Neural cell (in vitro differentiated cells): Measurements from ENCODE around the gene DLG2. TPM values are rescaled to one million over a fixed set of nuclear protein-coding genes. Genes with fewer than 3 reads are reported as not detected.

Experiments used
- H2AFZ ChIP-seq: fragments of 200-600, 300-800 bp; sonication (generic), shearing (Covaris generic); 2 replicates; pipeline ENCODE4 v1.6.0; 2014; ENCODE audit warnings: low read depth, mild to moderate bottlenecking, antibody characterized with exemption, low read length, moderate library complexity
- H3F3A ChIP-seq: fragments of 200-600 bp; shearing (Covaris generic); 2 replicates; pipeline ENCODE4 v1.6.1; 2016; ENCODE audit warnings: mild to moderate bottlenecking, moderate library complexity, mixed read lengths, antibody characterized with exemption, low read length; ENCODE audit not compliant: insufficient read depth, poor library complexity, severe bottlenecking
- H3K27ac ChIP-seq: fragments of 200-600, 300-800 bp; sonication (generic), shearing (Covaris generic); 2 replicates; pipeline ENCODE4 v1.5.1; 2014; ENCODE audit warnings: mild to moderate bottlenecking, low read length, moderate library complexity
- H3K27me3 ChIP-seq: fragments of 300-800, 200-600 bp; sonication (generic), shearing (Covaris generic); 2 replicates; pipeline ENCODE4 v1.6.0; 2014; ENCODE audit warnings: mild to moderate bottlenecking, low read depth, low read length, moderate library complexity; ENCODE audit not compliant: insufficient read depth
- H3K36me3 ChIP-seq: fragments of 300-800, 200-600 bp; sonication (generic), shearing (Covaris generic); 2 replicates; pipeline ENCODE4 v1.5.1; 2014; ENCODE audit warnings: mild to moderate bottlenecking, antibody characterized with exemption, low read length, moderate library complexity; ENCODE audit not compliant: insufficient read depth
- H3K4me2 ChIP-seq: fragments of 300-800, 200-600 bp; sonication (generic), shearing (Covaris generic); 2 replicates; pipeline ENCODE4 v1.6.0; 2014; ENCODE audit warnings: mild to moderate bottlenecking, low read length
- H3K4me3 ChIP-seq: fragments of 300-800, 200-600 bp; sonication (generic), shearing (Covaris generic); 2 replicates; pipeline ENCODE4 v1.5.1; 2014; ENCODE audit warnings: mild to moderate bottlenecking, low read length, moderate library complexity
- H3K79me2 ChIP-seq: fragments of 200-600 bp; shearing (Covaris generic); replicated peaks from 2 replicates; pipeline ENCODE4 v1.6.0; 2014; ENCODE audit warnings: mild to moderate bottlenecking, low read length, moderate library complexity; ENCODE audit not compliant: insufficient read depth
- H3K9ac ChIP-seq: fragments of 300-800, 200-600 bp; sonication (generic), shearing (Covaris generic); 2 replicates; pipeline ENCODE4 v1.6.1; 2016; ENCODE audit warnings: mild to moderate bottlenecking, low read length, mixed read lengths
- H3K9me2 ChIP-seq: fragments of 200-600 bp; shearing (Covaris generic); 2 replicates; pipeline ENCODE4 v1.6.1; 2016; ENCODE audit warnings: mild to moderate bottlenecking, low read length, mixed read lengths; ENCODE audit not compliant: insufficient read depth
- H3K9me3 ChIP-seq: fragments of 200-600, 300-800 bp; sonication (generic), shearing (Covaris generic); 2 replicates; pipeline ENCODE4 v1.6.1; 2016; ENCODE audit warnings: mild to moderate bottlenecking, mixed run types, low read length, moderate library complexity, mixed read lengths
- H4K20me1 ChIP-seq: fragments of 200-600 bp; shearing (Covaris generic); 2 replicates; pipeline ENCODE4 v1.6.1; 2016; ENCODE audit warnings: mild to moderate bottlenecking, mixed run types; ENCODE audit not compliant: insufficient read depth
- CTCF ChIP-seq: fragments of 450-650 bp; IDR thresholded peaks from 2 replicates; pipeline ENCODE4 v1.5.1; 2014; ENCODE audit warnings: antibody characterized with exemption, mild to moderate bottlenecking, moderate library complexity; ENCODE audit not compliant: poor library complexity, severe bottlenecking
- EP300 ChIP-seq: fragments of 450-650 bp; conservative IDR thresholded peaks from 2 replicates; pipeline ENCODE4 v1.6.1; 2014; ENCODE audit warnings: antibody characterized with exemption, mild to moderate bottlenecking, moderate library complexity; ENCODE audit not compliant: poor library complexity, severe bottlenecking
- EZH2 ChIP-seq: fragments of 200-600, 300-800 bp; shearing (Covaris generic), sonication (generic); IDR thresholded peaks from 2 replicates; pipeline ENCODE4 v1.6.1; 2014; ENCODE audit warnings: antibody characterized with exemption, low read length, borderline replicate concordance, mild to moderate bottlenecking; ENCODE audit not compliant: insufficient read depth, poor library complexity, severe bottlenecking
- MXI1 ChIP-seq: fragments of 450-650 bp; conservative IDR thresholded peaks from 2 replicates; pipeline ENCODE4 v1.6.1; 2014; ENCODE audit warnings: antibody characterized with exemption, mild to moderate bottlenecking; ENCODE audit not compliant: poor library complexity, severe bottlenecking
- POLR2AphosphoS5 ChIP-seq: IDR thresholded peaks from 2 replicates; pipeline ENCODE4 v1.6.1; 2012
- RAD21 ChIP-seq: fragments of 450-650 bp; conservative IDR thresholded peaks from 2 replicates; pipeline ENCODE4 v1.6.1; 2014; ENCODE audit warnings: antibody characterized with exemption, mild to moderate bottlenecking, moderate library complexity
- TAF1 ChIP-seq: IDR thresholded peaks from 2 replicates; pipeline ENCODE4 v1.6.1; 2012; ENCODE audit warnings: low read depth
- polyA plus RNA-seq: library from polyadenylated mRNA; depleted of rRNA; stranded (reverse); fragments of >200 nt; gene quantifications from 2 replicates; pipeline ENCODE4 v1.2.3, GENCODE V29; 2014
- TF ChIP-seq, protein P1 (sequence below): IDR thresholded peaks from 2 replicates; pipeline ENCODE4 v1.6.1; 2012; ENCODE audit warnings: borderline replicate concordance

Gene DLG2
- polyA plus RNA-seq, 1 donor from 2014 or later, result 179 TPM

GRCh38 chr11:85089654-85090053 lies 537.5 kb downstream of the DLG2 start:
- H3K27me3 ChIP-seq, result no peaks in the 10 kb centered on the region
- no peak overlapping the region for H3K4me3 ChIP-seq
- H3K79me2 ChIP-seq, result no peaks in the 10 kb centered on the region
- no peak overlapping the region for H2AFZ ChIP-seq
- H3K9ac ChIP-seq, result no peak overlapping the region
- no peaks in the 10 kb centered on the region for H3K9me3 ChIP-seq
- H3K27ac ChIP-seq, result no peak overlapping the region
- no peaks in the 10 kb centered on the region for H3F3A ChIP-seq
- no peaks in the 10 kb centered on the region for H3K9me2 ChIP-seq
- no peaks in the 10 kb centered on the region for H3K36me3 ChIP-seq
- no peak overlapping the region for H3K4me2 ChIP-seq
- no peaks in the 10 kb centered on the region for H4K20me1 ChIP-seq
- no peak for TF ChIP-seq EZH2

GRCh38 chr11:85088286-85088685 lies 538.9 kb downstream of the DLG2 start:
- H3K9me2 ChIP-seq, result no peaks in the 10 kb centered on the region
- H3K9ac ChIP-seq, result no peak overlapping the region
- no peak overlapping the region for H2AFZ ChIP-seq
- no peaks in the 10 kb centered on the region for H3K79me2 ChIP-seq
- H3K27me3 ChIP-seq, result no peaks in the 10 kb centered on the region
- H3F3A ChIP-seq, result no peaks in the 10 kb centered on the region
- no peaks in the 10 kb centered on the region for H3K36me3 ChIP-seq
- no peaks in the 10 kb centered on the region for H3K9me3 ChIP-seq
- H3K4me2 ChIP-seq, result no peak overlapping the region
- no peaks in the 10 kb centered on the region for H4K20me1 ChIP-seq
- no peak overlapping the region for H3K27ac ChIP-seq
- no peak overlapping the region for H3K4me3 ChIP-seq
- TF ChIP-seq EZH2 (no peak), MXI1 (no peak), EP300 (no peak), CTCF (no peak)

GRCh38 chr11:85086504-85087284 lies 540.5 kb downstream of the DLG2 start:
- H3F3A ChIP-seq, result no peaks in the 10 kb centered on the region
- no peaks in the 10 kb centered on the region for H3K9me3 ChIP-seq
- no peak overlapping the region for H3K9ac ChIP-seq
- H3K79me2 ChIP-seq, result no peaks in the 10 kb centered on the region
- no peak overlapping the region for H3K4me2 ChIP-seq
- H4K20me1 ChIP-seq, result no peaks in the 10 kb centered on the region
- H3K27me3 ChIP-seq, result no peaks in the 10 kb centered on the region
- no peak overlapping the region for H3K27ac ChIP-seq
- no peak overlapping the region for H3K4me3 ChIP-seq
- H2AFZ ChIP-seq, result no peak overlapping the region
- H3K9me2 ChIP-seq, result no peaks in the 10 kb centered on the region
- TF ChIP-seq MXI1 (no peak), RAD21 (no peak), CTCF (no peak), EP300 (no peak), EZH2 (no peak), TAF1 (no peak), POLR2AphosphoS5 (no peak)
- TF ChIP-seq, protein P1, sequence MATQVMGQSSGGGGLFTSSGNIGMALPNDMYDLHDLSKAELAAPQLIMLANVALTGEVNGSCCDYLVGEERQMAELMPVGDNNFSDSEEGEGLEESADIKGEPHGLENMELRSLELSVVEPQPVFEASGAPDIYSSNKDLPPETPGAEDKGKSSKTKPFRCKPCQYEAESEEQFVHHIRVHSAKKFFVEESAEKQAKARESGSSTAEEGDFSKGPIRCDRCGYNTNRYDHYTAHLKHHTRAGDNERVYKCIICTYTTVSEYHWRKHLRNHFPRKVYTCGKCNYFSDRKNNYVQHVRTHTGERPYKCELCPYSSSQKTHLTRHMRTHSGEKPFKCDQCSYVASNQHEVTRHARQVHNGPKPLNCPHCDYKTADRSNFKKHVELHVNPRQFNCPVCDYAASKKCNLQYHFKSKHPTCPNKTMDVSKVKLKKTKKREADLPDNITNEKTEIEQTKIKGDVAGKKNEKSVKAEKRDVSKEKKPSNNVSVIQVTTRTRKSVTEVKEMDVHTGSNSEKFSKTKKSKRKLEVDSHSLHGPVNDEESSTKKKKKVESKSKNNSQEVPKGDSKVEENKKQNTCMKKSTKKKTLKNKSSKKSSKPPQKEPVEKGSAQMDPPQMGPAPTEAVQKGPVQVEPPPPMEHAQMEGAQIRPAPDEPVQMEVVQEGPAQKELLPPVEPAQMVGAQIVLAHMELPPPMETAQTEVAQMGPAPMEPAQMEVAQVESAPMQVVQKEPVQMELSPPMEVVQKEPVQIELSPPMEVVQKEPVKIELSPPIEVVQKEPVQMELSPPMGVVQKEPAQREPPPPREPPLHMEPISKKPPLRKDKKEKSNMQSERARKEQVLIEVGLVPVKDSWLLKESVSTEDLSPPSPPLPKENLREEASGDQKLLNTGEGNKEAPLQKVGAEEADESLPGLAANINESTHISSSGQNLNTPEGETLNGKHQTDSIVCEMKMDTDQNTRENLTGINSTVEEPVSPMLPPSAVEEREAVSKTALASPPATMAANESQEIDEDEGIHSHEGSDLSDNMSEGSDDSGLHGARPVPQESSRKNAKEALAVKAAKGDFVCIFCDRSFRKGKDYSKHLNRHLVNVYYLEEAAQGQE, result no peak
- H3K36me3 ChIP-seq, result no peaks in the 10 kb centered on the region
